GM12864 (cell line): ENCODE measurements around the gene ZNF576.

ENCODE experiments used
- DNase-seq: peaks from one replicate; pipeline ENCODE4 v3.0.0-alpha.2; 2011; ENCODE audit warnings: low read depth
- H3K4me3 ChIP-seq: 2 replicates; pipeline ENCODE4 v1.5.1; 2011; ENCODE audit warnings: mild to moderate bottlenecking, low read depth, low read length, control low read depth
- CTCF ChIP-seq: IDR thresholded peaks from 2 replicates; pipeline ENCODE4 v1.5.1; 2011; ENCODE audit warnings: low read depth, mild to moderate bottlenecking, moderate library complexity, low read length, control low read depth, inconsistent platforms; ENCODE audit errors: missing control alignments

The ZNF576 gene

GRCh38 chr19:43605875-43606568, 9.6 kb downstream of the ZNF576 start:
- no peak overlapping the region for H3K4me3 ChIP-seq
- no peak for DNase-seq
- TF ChIP-seq CTCF, result no peak

GRCh38 chr19:43606569-43607229, 10.3 kb downstream of the ZNF576 start:
- no peak for TF ChIP-seq CTCF
- DNase-seq, result no peak
- H3K4me3 ChIP-seq, result no peak overlapping the region

- DNase-seq, result no peak
- H3K4me3 ChIP-seq, result no peak overlapping the region
- no peak for TF ChIP-seq CTCF
These were observed 11.1 kb downstream of the ZNF576 start for GRCh38 chr19:43607238-43608205.

- no peak overlapping the region for H3K4me3 ChIP-seq
- no peak for DNase-seq
- no peak for TF ChIP-seq CTCF
These were observed 13.5 kb downstream of the ZNF576 start for GRCh38 chr19:43609872-43610271.

GRCh38 chr19:43610493-43610892, 14.1 kb downstream of the ZNF576 start:
- no peak for TF ChIP-seq CTCF

GRCh38 chr19:43611788-43612187, 15.4 kb downstream of the ZNF576 start, which contains the start of gene SRRM5:
Gene SRRM5 (plus strand): TSS chr19:43612088. CDS start chr19:43612122, 34 bp downstream.
- DNase-seq, result no peak
- H3K4me3 ChIP-seq, result no peak within 1 kb of the TSS
- TF ChIP-seq CTCF, result no peak

More at GRCh38 chr19:43610493-43610892, 14.1 kb downstream of the ZNF576 start:
- no peak overlapping the region for H3K4me3 ChIP-seq
- no peak for DNase-seq
